HG03039 (cell line): ENCODE data around the gene NGB.
"Not testable (repeated sequence)": the region's sequence is repeated elsewhere in the genome, so short reads cannot be mapped to it uniquely, and the experiment has no call there.

Experiments used
- ATAC-seq: cut with Tn5 transposase; IDR thresholded peaks from one replicate; pipeline ENCODE4 v1.9.1; 2021; ENCODE audit warnings: mild to moderate bottlenecking, moderate library complexity; ENCODE audit not compliant: unreplicated experiment

Gene NGB

DNA sequence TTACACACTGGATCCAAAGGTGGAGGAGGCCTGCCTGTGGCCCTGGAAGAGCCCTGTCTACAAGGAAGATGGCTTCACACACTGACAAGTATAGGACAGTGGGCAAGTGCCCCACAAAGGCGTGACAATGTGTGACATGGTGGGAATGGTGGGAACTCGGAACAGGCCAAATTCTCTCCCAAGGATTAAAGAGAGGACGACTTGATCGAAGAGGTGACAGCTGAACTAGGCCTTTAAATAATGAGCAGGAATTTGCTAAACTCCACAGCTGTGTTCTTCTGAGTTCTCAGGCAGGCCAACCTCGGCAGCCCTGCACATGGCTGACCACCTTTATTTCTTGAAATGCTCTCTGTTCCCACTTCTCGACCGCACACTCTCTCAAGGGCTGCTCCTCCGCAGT lies 25.9 kb upstream of the NGB start:
- ATAC-seq = no peak

DNA sequence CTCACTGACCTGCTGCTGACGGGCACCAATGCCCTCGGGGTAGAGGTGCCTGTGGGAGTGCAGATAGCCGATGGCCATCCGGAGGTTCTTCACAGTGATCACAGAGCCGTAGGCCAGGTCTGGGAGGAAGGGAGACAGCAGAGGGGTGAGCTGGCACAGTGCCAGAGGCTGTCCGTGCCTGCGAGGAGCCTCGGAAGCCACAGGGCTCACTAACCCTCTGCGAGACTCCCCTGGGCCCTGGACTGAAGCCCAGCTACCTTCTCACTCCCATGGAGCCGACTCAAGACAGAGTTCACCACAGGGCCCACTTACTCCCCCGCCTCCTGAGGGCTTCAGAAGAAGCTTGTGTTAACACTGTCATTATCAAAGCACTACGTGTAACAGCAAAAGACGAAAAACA lies 25.1 kb upstream of the NGB start:
- no peak for ATAC-seq

GRCh38 chr14:77290705-77291104 lies 19.7 kb upstream of the NGB start:
- ATAC-seq = no peak

GRCh38 chr14:77286576-77286975 lies 15.6 kb upstream of the NGB start:
- no peak for ATAC-seq

DNA sequence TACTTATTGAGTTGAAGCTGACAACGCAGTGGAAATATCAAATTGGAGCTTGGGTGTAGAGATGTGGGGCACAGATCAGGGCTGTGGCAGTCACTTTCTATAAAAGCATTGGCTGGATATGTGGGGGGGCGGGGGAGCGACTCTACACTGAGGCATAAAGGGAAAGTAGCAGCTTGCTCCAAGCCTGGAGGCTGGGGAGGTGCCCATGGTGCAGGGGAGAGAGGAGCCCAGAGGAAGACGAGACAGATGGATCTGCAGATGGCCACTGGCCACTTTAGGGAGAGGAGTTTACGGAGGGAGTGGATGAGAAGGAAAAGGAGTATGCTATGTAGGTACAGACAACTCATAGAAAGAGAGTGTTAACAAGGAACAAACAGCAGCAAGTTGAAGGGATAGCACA lies 13.5 kb upstream of the NGB start:
- ATAC-seq = no peak

- ATAC-seq = no peak
These were observed 13.1 kb upstream of the NGB start for GRCh38 chr14:77284066-77284465.

- no peak for ATAC-seq
These were observed 10.9 kb upstream of the NGB start for GRCh38 chr14:77281852-77282410.

DNA sequence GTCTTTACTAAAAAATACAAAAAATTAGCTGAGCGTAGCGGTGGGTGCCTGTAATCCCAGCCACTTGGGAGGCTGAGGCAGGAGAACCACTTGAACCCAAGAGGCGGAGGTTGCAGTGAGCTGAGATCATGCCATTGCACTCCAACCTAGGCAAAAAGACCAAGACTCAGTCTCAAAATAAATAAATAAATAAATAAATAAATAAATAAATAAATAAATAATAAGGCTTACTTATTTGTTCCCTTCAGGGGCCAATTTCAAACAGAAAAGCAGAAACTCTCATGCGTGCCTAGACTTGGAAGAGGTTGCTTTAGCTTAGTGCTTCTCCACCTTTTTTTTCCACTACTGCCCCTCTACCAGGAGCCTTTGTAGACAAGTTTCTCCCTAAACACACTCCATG lies 9.9 kb upstream of the NGB start:
- ATAC-seq = not testable (repeated sequence)

- ATAC-seq = no peak
These were observed 8.7 kb upstream of the NGB start for GRCh38 chr14:77279719-77280118.

DNA sequence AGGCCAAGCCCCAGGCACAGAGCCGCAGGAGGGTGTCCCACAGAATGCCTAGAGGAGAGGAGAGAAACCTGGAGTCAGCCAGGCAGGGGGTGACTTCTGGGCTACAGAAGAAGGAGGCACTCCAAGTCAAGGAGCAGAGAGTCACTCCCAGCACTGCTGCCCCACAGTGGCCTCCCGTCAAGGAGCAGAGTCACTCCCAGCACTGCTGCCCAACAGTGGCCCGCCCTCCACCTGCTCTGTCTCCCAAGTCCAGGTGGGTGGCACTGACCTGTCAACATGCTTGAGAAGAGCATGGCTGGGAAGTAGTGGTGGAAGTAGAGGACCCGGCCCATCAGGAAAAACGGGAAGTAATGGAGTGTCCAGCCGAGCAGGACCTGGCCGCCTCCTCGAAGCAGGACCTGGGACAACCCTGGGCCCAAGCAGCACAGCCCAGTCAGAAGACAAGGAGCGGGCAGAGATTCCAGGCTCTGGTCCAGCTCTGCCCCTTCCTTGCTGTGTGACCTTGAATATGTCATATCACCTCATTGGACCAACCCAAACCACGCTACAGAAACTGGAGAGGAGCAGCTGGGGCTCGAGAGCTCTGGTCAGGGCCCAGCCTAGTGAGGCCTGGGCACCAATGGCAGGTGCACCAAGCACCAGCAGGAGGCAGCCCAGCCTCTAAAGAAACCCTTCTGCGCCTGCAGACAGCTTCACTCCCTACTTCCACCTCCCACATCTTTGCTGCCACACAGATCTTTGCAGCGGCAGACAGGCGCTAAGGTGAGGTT lies 7.6 kb upstream of the NGB start:
- no peak for ATAC-seq

GRCh38 chr14:77276959-77277358 lies 6.0 kb upstream of the NGB start:
- ATAC-seq = no peak

DNA sequence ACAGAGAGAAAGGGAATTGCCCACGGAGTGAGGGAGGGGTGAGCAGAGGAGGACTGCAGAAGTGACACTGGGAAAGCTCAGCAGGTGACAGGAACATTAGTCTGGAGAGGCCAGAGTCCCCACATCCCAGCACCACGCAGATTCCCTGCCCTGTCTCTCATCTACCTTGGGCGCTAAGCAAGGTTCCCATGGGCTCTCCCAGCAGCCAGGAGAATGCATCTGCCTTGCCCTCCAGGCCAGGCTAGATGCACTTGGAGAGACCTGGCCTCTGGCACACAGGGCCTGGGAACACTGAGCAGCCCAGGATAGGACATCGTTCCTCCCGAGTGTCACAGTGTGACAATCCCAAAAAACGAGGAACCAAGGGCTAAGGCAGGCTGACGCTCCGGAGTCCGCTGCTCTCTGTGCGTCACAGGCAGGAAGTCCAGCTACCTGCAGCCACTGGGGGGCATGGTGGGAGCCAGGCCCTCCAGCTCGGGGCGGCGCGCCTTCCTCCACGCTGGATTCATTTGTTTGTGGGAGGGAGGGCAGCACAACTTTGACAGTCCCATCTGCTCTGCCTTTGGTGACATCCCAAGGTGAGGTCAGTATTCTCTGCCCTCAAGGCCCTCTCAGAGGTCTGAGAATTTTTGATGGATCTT lies 5.4 kb upstream of the NGB start:
- no peak for ATAC-seq

DNA sequence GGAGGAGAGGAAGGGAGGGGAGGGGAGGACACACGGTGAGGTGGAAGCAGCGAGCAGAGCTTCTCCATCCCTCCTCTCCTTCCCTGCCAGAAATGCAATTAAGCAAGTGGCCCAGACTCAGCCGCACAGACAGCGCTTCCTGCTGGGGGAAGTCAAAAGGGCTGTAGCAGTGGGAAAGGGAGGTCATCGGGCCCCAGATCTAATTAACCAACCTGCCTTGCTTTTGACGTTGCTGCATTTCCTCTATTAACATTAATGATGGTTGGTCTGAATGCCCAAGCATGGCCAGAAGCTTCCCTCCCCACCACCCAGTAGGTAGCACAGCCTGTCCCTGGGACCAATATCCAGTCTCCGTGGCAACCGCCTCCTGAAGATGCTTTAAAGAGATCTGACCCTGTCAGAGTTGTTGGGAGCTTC lies 4.6 kb upstream of the NGB start:
- ATAC-seq = no peak

DNA sequence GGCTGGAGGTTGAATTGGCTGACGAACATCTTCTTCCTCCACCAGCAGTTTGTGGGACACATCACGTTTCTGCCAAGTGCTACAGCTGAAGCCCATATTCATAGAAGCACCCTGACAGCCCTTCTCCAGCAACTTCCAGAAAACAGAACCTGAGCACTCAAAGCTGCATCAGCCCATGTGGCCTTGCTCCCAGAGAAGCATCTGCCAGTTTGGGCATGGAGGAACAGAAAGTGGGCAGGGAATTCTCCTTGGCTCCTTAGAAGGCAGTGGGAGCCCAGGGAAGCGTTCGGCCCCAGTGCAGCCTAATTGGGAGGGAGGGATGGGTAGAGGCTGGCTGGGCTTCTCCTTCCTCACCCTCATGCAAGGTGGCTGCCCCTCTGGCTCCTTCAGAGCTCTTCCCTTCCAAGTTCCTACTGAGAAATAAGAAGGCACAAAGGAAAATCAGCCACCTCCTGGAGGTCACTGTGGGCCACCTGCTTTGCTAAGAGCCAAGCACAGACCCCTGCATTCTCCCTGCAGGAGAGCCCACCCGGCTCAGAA lies 4.1 kb upstream of the NGB start:
- no peak for ATAC-seq

DNA sequence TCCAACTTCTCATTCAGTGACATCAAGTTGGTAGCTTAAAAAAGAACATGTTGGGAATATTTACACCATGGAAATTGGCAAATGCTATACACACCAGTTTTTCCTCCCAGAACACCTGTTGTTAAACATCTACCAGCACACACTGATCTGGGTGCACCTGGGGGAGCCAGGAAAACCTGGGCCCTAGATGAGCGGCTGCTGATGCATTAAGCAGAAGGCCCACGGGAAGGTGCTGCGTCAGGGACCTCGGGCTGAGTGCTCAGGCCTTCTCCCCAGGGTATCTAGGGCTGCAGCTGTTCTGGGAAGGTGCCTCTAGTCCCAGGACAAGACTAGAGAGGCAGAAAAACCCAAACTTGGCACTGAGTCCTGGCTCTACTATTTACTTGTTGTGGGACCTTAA lies 2.8 kb upstream of the NGB start:
- ATAC-seq = no peak

DNA sequence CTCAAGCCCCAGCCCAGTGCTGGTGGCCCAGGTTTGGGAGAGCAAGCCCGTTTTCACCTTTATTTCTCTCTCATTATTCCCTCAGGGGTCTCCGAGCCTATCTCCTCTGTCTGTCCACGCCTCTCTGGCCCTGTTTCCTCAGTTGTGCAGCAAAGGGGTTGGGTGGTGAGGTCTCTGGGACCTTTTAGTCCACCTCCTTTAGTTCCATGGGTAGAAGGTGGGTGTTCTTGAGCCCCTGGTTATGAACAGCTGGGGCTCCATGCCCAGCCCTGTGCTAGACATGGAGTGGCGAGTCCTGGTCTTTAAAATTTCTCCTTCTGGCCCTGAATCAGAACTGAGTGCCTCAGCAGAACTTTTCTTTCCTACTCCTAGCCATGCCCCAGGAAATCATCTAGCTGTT lies 1.3 kb upstream of the NGB start:
- ATAC-seq = no peak

DNA sequence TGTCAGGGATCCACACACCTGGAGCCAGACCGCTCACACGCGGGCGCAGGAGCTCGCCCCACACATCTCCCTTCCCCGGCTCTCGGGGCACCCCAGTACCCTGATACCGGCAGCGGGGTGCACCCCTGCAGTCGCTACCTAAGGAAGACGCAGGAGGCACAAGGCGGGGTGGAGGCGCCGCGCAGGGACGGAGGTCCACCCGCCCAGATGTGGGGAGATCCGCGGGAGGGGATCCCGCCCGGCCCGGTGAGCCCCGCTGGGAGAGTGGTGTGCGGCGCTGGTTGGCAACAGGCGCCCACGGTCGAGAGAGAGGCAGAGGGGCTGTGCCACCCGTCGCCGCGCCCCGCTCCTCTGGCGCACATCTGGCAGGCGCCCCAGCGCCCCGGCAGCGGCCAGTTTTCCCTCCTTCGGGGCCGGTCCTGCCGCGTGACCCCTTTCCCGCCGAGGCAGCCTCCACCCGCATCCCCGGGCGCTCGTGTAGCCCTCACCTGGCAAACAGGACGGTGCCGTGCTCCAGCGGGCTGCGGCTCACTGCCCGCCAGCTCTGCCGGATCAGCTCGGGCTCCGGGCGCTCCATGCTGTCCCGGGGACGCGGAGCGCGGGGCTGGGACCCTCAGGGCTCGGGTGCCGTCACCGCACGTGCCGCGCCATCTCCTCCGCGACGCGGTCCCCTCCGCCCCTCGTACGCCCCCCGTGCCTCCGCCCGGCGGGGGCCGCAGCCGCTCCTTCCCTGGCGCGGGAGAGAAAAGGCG lies 469 bp downstream of the NGB start:
- ATAC-seq = no peak

DNA sequence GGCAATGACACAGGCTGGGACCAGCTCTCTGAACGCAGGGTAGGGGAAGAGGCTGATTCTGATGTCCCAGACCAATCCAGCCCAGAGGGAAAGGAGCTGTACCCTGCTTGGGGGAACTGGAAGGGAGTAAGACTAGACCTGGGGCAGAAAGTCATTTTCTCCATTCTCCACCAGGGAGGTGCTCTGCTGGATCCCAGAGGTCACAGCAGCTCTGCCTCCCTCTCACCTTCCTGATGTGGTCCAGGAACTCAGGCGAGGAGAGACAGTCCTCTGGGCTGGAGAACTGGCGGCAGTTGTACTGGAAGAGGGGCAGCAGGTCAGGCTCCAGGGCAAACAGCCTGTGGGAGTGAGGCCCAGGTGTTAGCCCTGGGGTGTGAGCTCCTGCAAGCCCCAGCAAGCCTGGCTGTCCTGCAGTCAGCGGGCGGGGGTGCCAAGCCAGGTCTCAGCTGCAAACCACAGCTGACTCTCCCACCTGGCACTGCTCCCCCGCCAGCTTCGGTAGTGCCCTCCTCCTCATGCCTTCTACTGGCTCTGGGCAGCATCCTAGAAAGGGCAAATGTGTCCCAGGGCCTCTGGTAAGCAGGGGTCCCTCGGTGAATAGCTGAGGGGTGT lies 1.9 kb downstream of the NGB start:
- ATAC-seq = no peak

DNA sequence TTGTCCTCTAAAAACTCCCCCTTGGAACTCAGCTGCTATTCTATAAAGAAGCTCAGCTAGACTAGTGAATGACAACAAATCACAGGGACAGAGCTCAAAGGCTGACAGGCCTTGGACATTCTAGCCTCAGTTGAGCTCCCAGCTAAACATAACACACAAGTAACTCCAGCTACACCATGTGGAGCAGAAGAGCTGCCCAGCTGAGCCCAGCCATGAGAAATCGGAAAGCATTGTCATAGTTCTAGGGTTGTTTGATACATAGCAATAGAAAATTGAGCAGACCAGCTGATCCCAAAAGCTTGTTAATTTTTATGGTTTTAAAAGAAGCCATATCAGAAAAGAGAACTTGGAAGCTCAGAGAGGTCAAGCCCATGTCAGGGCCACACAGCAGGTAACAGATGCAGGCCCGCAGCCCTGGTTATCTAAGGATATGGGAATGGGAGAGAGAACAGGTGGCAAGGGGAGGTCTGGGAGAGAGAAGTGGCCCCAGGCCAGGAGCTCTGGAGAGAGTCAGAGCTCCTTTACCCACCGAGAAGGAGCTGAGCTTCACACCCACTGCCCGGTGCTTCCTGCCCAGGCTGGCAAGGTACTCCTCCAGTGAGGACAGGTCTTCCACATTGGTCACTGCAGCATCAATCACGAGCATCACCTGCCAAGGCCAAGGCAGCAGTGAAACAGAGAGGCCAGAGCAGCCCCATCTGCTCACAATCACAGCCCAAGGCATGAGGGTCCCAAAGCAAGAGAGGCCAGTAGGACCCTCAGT lies 2.9 kb downstream of the NGB start:
- ATAC-seq = no peak

DNA sequence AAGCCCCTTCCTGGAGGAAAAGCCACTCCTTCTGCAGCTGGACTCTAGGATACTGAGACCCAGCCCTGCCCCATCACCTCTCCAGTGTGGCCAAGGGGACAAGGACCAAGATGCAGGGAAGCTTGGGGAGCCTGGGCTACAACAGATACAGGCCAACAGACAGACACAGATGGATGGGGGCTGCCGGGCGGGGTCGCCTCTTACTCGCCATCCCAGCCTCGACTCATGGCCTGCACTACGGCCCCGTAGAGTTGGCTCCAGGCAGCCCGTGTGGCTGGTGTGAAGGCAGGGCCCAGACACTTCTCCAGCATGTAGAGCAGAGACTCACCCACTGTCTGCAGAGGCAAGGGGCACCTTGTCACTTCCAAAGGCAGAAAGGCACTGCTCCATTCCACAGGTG lies 4.7 kb downstream of the NGB start:
- ATAC-seq = no peak
